ENCODE measurements around the gene GPSM3.
A peak's percentile ranks its signal among the peaks of the same experiment; 100 is the strongest.

GRCh38 chr6:32175711-32176475 is 16.6 kb downstream of the GPSM3 start, which contains the start of gene AGPAT1:
- no peak for TF ChIP-seq CTCF (IDR thresholded peaks at IDR 0.05; ENCODE audit: extremely low read depth in 1 of 2, insufficient read depth in 1 of 2, low read depth in 1 of 2, low read length in 2 of 2)
- TF ChIP-seq POLR2A (IDR thresholded peaks at IDR 0.05; ENCODE audit: low read depth, low read length): peak; percentile 92
- no peak for TF ChIP-seq EZH2 (IDR thresholded peaks at IDR 0.05; ENCODE audit: borderline replicate concordance, low read depth, low read length, severe bottlenecking)
- peak; percentile 92 for TF ChIP-seq POLR2AphosphoS5 (IDR thresholded peaks at IDR 0.05; ENCODE audit: insufficient read depth, low read depth, low read length)
